GM23338 (cell line): ENCODE data around the gene FUT8. TPM values are rescaled to one million over a fixed set of nuclear protein-coding genes. Genes with fewer than 3 reads are reported as not detected.

Experiments used
- ATAC-seq: fragments of 200-7000 bp; cut with Tn5 transposase; 3 replicates; pipeline ENCODE4 v1.9.1; 2020
- DNase-seq: peaks from one replicate; pipeline ENCODE4 v3.0.0-alpha.2; 2015; ENCODE audit warnings: low spot score
- H2AFZ ChIP-seq: fragments of 200-600 bp; sonication (generic); 2 replicates; pipeline ENCODE4 v1.8.0; 2016; ENCODE audit warnings: antibody characterized with exemption, mild to moderate bottlenecking, moderate library complexity
- H3F3A ChIP-seq: fragments of 200-600 bp; sonication (generic); replicated peaks from 2 replicates; pipeline ENCODE4 v1.8.0; 2017; ENCODE audit warnings: antibody characterized with exemption, mixed run types, low read depth
- H3K27ac ChIP-seq: fragments of 200-600 bp; sonication (generic); 2 replicates; pipeline ENCODE4 v1.6.1; 2016; ENCODE audit warnings: low read depth
- H3K27me3 ChIP-seq: fragments of 200-600 bp; sonication (generic); 2 replicates; pipeline ENCODE4 v1.8.0; 2016; ENCODE audit warnings: mild to moderate bottlenecking, mixed run types, moderate library complexity; ENCODE audit not compliant: insufficient read depth
- H3K36me3 ChIP-seq: fragments of 200-600 bp; sonication (generic); 2 replicates; pipeline ENCODE4 v1.8.0; 2016; ENCODE audit warnings: mild to moderate bottlenecking; ENCODE audit not compliant: insufficient read depth
- H3K4me1 ChIP-seq: fragments of 200-600 bp; sonication (generic); 2 replicates; pipeline ENCODE4 v1.8.0; 2016; ENCODE audit warnings: mild to moderate bottlenecking, moderate library complexity; ENCODE audit not compliant: insufficient read depth
- H3K4me2 ChIP-seq: fragments of 200-600 bp; sonication (generic); 2 replicates; pipeline ENCODE4 v1.7.1; 2017; ENCODE audit warnings: mixed run types
- H3K4me3 ChIP-seq: fragments of 200-600 bp; sonication (generic); 2 replicates; pipeline ENCODE4 v1.6.1; 2016; ENCODE audit warnings: mixed run types
- H3K79me2 ChIP-seq: fragments of 200-600 bp; sonication (generic); replicated peaks from 2 replicates; pipeline ENCODE4 v1.8.0; 2017; ENCODE audit warnings: mild to moderate bottlenecking; ENCODE audit not compliant: insufficient read depth
- H3K9me2 ChIP-seq: fragments of 200-600 bp; sonication (generic); 2 replicates; pipeline ENCODE4 v1.8.0; 2017; ENCODE audit not compliant: insufficient read depth
- H4K20me1 ChIP-seq: fragments of 200-600 bp; sonication (generic); replicated peaks from 2 replicates; pipeline ENCODE4 v1.8.0; 2017; ENCODE audit warnings: mild to moderate bottlenecking; ENCODE audit not compliant: insufficient read depth
- H3K27ac Mint-ChIP-seq: 2 replicates; pipeline ENCODE4 v1.8.0; 2020; ENCODE audit warnings: inconsistent platforms, mild to moderate bottlenecking, moderate library complexity, mixed read lengths
- H3K27me3 Mint-ChIP-seq: 3 replicates; pipeline ENCODE4 v1.8.0; 2022; ENCODE audit warnings: low read depth, mild to moderate bottlenecking, moderate library complexity, mixed read lengths, inconsistent platforms; ENCODE audit not compliant: insufficient read depth, poor library complexity
- H3K36me3 Mint-ChIP-seq: 3 replicates; pipeline ENCODE4 v1.8.0; 2021; ENCODE audit warnings: low read depth, mild to moderate bottlenecking, inconsistent platforms, moderate library complexity, mixed read lengths
- H3K4me1 Mint-ChIP-seq: 3 replicates; pipeline ENCODE4 v1.8.0; 2020; ENCODE audit warnings: mild to moderate bottlenecking, inconsistent platforms, mixed read lengths
- H3K4me3 Mint-ChIP-seq: 3 replicates; pipeline ENCODE4 v1.8.0; 2021; ENCODE audit warnings: moderate library complexity, mild to moderate bottlenecking, inconsistent platforms, mixed read lengths
- H3K9me3 Mint-ChIP-seq: 3 replicates; pipeline ENCODE4 v1.8.0; 2020; ENCODE audit warnings: moderate library complexity, mild to moderate bottlenecking, inconsistent platforms, mixed read lengths
- ETS1 ChIP-seq: IDR thresholded peaks from 2 replicates; pipeline ENCODE4 v1.6.1; 2016; ENCODE audit warnings: antibody characterized with exemption
- EZH2 ChIP-seq: fragments of 200-600 bp; sonication (generic); IDR thresholded peaks from one replicate; pipeline ENCODE4 v1.8.0; 2017; ENCODE audit warnings: antibody characterized with exemption, mild to moderate bottlenecking, low read depth; ENCODE audit not compliant: unreplicated experiment
- EZH2phosphoT487 ChIP-seq: fragments of 200-600 bp; sonication (generic); IDR thresholded peaks from one replicate; pipeline ENCODE4 v1.8.1; 2018; ENCODE audit warnings: antibody characterized with exemption; ENCODE audit not compliant: unreplicated experiment
- NANOG ChIP-seq: IDR thresholded peaks from 2 replicates; pipeline ENCODE4 v1.6.1; 2016; ENCODE audit warnings: antibody characterized with exemption, borderline replicate concordance
- POLR2AphosphoS5 ChIP-seq: IDR thresholded peaks from 2 replicates; pipeline ENCODE4 v1.6.1; 2016; ENCODE audit warnings: antibody characterized with exemption, low read depth
- REST ChIP-seq: IDR thresholded peaks from one replicate; pipeline ENCODE4 v1.6.1; 2018; ENCODE audit warnings: antibody characterized with exemption; ENCODE audit not compliant: unreplicated experiment
- ZNF114 ChIP-seq: fragments of 250-450 bp; sonication (Bioruptor Pico); IDR thresholded peaks from 2 replicates; pipeline ENCODE4 v1.5.0; 2020; ENCODE audit warnings: mild to moderate bottlenecking, moderate library complexity
- polyA plus RNA-seq: library from polyadenylated mRNA; unstranded; fragments of >200 nt; fragmentation: Nextera tagmentation; extraction: Ambion mirVana; gene quantifications from 2 replicates; pipeline ENCODE4 v1.2.1, GENCODE V29; 2016
- total RNA-seq: library from RNA; depleted of rRNA; stranded (reverse); fragments of >200 nt; shearing (Covaris generic); gene quantifications from 2 replicates; pipeline ENCODE4 v1.2.3, GENCODE V29; 2014
- TF ChIP-seq, protein P1 (sequence below): fragments of 250-450 bp; sonication (Bioruptor Pico); IDR thresholded peaks from 2 replicates; pipeline ENCODE4 v1.5.0; 2020; ENCODE audit warnings: mild to moderate bottlenecking, moderate library complexity

Gene FUT8
- total and polyA plus RNA-seq, 2 experiments from 2014 or later: 8.2 to 23.2 TPM

GRCh38 chr14:65696801-65697200, 284.3 kb downstream of the FUT8 start (continued):
- TF ChIP-seq REST (no peak), ZNF114 (no peak), EZH2 (no peak), NANOG (no peak), EZH2phosphoT487 (no peak)

DNA sequence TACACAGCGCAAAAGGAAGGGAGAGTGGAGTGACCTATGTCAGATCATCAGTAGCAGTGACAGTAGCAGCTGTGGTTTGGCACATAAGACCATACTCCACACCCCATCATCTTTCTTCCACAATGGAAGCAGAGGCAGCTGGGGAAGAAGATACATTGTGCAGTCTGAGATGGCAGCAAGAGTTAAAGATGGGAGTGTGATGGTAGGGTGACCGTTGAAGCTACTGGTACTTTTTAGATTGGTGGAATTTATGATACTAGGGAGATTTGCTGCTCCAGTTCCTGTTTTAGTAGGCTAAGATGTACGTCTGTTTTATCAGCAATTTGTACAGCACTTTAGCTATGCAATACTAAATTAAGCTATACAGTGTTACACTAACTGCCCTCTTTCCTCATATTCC, 291.0 kb downstream of the FUT8 start:
- ATAC-seq (no peak), DNase-seq (no peak)
- Histone ChIP-seq H3K4me2 (no peak overlapping the region), H4K20me1 (no peaks in the 10 kb centered on the region), H3F3A (no peaks in the 10 kb centered on the region), H3K79me2 (no peaks in the 10 kb centered on the region), H3K9me2 (no peaks in the 10 kb centered on the region), H3K4me1 (0 out of 2 replicates have a peak, but pooled peaks cover 12% of the 10 kb centered on the region), H3K27ac (no peak overlapping the region), H3K36me3 (no peaks in the 10 kb centered on the region), H3K4me3 (no peak overlapping the region), H3K27me3 (no peaks in the 10 kb centered on the region), H2AFZ (no peak overlapping the region)
- TF ChIP-seq EZH2 (no peak), ETS1 (no peak), POLR2AphosphoS5 (no peak)
- TF ChIP-seq, protein P1, sequence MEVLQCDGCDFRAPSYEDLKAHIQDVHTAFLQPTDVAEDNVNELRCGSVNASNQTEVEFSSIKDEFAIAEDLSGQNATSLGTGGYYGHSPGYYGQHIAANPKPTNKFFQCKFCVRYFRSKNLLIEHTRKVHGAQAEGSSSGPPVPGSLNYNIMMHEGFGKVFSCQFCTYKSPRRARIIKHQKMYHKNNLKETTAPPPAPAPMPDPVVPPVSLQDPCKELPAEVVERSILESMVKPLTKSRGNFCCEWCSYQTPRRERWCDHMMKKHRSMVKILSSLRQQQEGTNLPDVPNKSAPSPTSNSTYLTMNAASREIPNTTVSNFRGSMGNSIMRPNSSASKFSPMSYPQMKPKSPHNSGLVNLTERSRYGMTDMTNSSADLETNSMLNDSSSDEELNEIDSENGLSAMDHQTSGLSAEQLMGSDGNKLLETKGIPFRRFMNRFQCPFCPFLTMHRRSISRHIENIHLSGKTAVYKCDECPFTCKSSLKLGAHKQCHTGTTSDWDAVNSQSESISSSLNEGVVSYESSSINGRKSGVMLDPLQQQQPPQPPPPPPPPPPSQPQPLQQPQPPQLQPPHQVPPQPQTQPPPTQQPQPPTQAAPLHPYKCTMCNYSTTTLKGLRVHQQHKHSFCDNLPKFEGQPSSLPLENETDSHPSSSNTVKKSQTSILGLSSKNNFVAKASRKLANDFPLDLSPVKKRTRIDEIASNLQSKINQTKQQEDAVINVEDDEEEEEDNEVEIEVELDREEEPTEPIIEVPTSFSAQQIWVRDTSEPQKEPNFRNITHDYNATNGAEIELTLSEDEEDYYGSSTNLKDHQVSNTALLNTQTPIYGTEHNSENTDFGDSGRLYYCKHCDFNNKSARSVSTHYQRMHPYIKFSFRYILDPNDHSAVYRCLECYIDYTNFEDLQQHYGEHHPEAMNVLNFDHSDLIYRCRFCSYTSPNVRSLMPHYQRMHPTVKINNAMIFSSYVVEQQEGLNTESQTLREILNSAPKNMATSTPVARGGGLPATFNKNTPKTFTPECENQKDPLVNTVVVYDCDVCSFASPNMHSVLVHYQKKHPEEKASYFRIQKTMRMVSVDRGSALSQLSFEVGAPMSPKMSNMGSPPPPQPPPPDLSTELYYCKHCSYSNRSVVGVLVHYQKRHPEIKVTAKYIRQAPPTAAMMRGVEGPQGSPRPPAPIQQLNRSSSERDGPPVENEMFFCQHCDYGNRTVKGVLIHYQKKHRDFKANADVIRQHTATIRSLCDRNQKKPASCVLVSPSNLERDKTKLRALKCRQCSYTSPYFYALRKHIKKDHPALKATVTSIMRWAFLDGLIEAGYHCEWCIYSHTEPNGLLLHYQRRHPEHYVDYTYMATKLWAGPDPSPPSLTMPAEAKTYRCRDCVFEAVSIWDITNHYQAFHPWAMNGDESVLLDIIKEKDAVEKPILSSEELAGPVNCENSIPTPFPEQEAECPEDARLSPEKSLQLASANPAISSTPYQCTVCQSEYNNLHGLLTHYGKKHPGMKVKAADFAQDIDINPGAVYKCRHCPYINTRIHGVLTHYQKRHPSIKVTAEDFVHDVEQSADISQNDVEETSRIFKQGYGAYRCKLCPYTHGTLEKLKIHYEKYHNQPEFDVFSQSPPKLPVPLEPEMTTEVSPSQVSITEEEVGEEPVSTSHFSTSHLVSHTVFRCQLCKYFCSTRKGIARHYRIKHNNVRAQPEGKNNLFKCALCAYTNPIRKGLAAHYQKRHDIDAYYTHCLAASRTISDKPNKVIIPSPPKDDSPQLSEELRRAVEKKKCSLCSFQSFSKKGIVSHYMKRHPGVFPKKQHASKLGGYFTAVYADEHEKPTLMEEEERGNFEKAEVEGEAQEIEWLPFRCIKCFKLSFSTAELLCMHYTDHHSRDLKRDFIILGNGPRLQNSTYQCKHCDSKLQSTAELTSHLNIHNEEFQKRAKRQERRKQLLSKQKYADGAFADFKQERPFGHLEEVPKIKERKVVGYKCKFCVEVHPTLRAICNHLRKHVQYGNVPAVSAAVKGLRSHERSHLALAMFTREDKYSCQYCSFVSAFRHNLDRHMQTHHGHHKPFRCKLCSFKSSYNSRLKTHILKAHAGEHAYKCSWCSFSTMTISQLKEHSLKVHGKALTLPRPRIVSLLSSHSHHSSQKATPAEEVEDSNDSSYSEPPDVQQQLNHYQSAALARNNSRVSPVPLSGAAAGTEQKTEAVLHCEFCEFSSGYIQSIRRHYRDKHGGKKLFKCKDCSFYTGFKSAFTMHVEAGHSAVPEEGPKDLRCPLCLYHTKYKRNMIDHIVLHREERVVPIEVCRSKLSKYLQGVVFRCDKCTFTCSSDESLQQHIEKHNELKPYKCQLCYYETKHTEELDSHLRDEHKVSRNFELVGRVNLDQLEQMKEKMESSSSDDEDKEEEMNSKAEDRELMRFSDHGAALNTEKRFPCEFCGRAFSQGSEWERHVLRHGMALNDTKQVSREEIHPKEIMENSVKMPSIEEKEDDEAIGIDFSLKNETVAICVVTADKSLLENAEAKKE (CRISPR knock-in tag): no peak
- Mint-ChIP-seq H3K4me1 (peaks cover 11% of the 10 kb centered on the region; the same call in 1 of the 3 replicates), H3K4me3 (no peak overlapping the region), H3K27ac (no peak overlapping the region), H3K9me3 (no peaks in the 10 kb centered on the region), H3K27me3 (no peaks in the 10 kb centered on the region), H3K36me3 (no peaks in the 10 kb centered on the region)
